Midbrain (tissue), 1 donor: Measurements from ENCODE around the gene ADGRA1.
"Not testable (repeated sequence)": the region's sequence is repeated elsewhere in the genome, so short reads cannot be mapped to it uniquely, and the experiment has no call there.

ENCODE experiments used
- DNase-seq: peaks from one replicate; lab custom pipeline; 2025; lab: John Stamatoyannopoulos, UW

ADGRA1 gene

GRCh38 chr10:133163889-133164815, 76.4 kb downstream of the ADGRA1 start:
- peak; percentile 22 for DNase-seq

GRCh38 chr10:133164816-133165555, 77.3 kb downstream of the ADGRA1 start:
- no peak for DNase-seq

GRCh38 chr10:133165556-133166503, 78.1 kb downstream of the ADGRA1 start:
- no peak for DNase-seq

GRCh38 chr10:133166504-133166827, 78.7 kb downstream of the ADGRA1 start:
- no peak for DNase-seq

GRCh38 chr10:133166828-133167692, 79.3 kb downstream of the ADGRA1 start:
- peak; percentile 64 for DNase-seq

GRCh38 chr10:133167693-133168616, 80.2 kb downstream of the ADGRA1 start:
- DNase-seq = no peak

- DNase-seq = no peak
These were observed 80.9 kb downstream of the ADGRA1 start for GRCh38 chr10:133168617-133169031.

- DNase-seq = no peak
These were observed 81.6 kb downstream of the ADGRA1 start for GRCh38 chr10:133169173-133169947.

- no peak for DNase-seq
These were observed 82.4 kb downstream of the ADGRA1 start for GRCh38 chr10:133170092-133170491.

- DNase-seq = no peak
These were observed 86.3 kb downstream of the ADGRA1 start for GRCh38 chr10:133173860-133174640.

- no peak for DNase-seq
These were observed 87.1 kb downstream of the ADGRA1 start for GRCh38 chr10:133174689-133175263.

GRCh38 chr10:133175624-133176023, 87.9 kb downstream of the ADGRA1 start:
- DNase-seq = not testable (repeated sequence)

- DNase-seq = no peak
These were observed 88.8 kb downstream of the ADGRA1 start for GRCh38 chr10:133176546-133176945.

GRCh38 chr10:133177380-133178157, 89.8 kb downstream of the ADGRA1 start:
- DNase-seq = no peak

- no peak for DNase-seq
These were observed 90.8 kb downstream of the ADGRA1 start for GRCh38 chr10:133178357-133179127.

- DNase-seq = no peak
These were observed 91.4 kb downstream of the ADGRA1 start for GRCh38 chr10:133179128-133179520.
